AG04450 (cell line): ENCODE results near the gene LARP1. TPM values are rescaled to one million over a fixed set of nuclear protein-coding genes. Genes with fewer than 3 reads are reported as not detected.

Experiments
- CTCF ChIA-PET: fragments of 300-600, 350-600 bp; formaldehyde crosslinking; extraction: SDS; loops from one replicate; lab custom pipeline; 2022; ENCODE audit warnings: antibody characterized with exemption, inconsistent platforms; lab: Charles Lee
- POLR2A ChIA-PET: fragments of 350-600 bp; formaldehyde crosslinking; extraction: SDS; loops from one replicate; lab custom pipeline; 2021; ENCODE audit warnings: antibody characterized with exemption, inconsistent platforms; lab: Yijun Ruan, JAX
- DNase-seq: peaks from one replicate; pipeline ENCODE4 v3.0.0-alpha.2; 2011; ENCODE audit warnings: low read depth, low spot score
- H3K27ac ChIP-seq: one replicate; pipeline ENCODE4 v1.5.1; 2012; ENCODE audit warnings: low read depth, low read length, control low read depth
- H3K27me3 ChIP-seq: one replicate; pipeline ENCODE4 v1.6.0; 2012; ENCODE audit warnings: low read length; ENCODE audit not compliant: control insufficient read depth, insufficient read depth
- H3K4me3 ChIP-seq: 2 replicates; pipeline ENCODE4 v1.5.1; 2011; ENCODE audit warnings: mild to moderate bottlenecking, low read depth, low read length, control low read depth
- H3K9me3 ChIP-seq: 2 replicates; pipeline ENCODE4 v1.5.1; 2012; ENCODE audit warnings: low read length; ENCODE audit not compliant: control insufficient read depth, insufficient read depth
- polyA plus RNA-seq: library from polyadenylated mRNA; depleted of rRNA; stranded (reverse); fragments of >200 nt; gene quantifications from 2 replicates; pipeline ENCODE4 v1.2.3, GENCODE V29; 2011
- TF ChIP-seq, protein P1 (sequence below): IDR thresholded peaks from 2 replicates; pipeline ENCODE4 v1.5.1; 2011; ENCODE audit warnings: low read depth, low read length, control low read depth, inconsistent platforms

LARP1 gene
- polyA plus RNA-seq, 1 experiment: 54.9 TPM

DNA sequence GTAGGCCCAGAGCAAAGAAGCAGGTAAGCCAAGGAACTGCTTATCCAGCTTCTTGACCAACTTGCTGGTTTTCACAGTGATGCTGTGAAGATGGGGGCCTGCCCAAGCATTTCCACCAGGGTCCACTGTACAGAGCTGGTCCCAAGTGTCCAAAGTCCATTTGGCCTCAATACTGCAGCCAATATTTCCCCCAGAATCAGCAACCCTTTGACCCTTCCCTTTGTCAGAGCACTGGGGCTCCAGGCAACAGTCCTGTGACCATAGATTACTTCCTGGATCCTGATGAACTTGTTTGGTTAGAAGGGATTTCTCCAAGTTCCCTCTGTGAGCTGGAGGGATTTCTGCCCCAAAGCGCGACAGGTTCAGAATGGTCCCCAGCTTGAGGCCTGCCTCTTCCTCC is 68.9 kb downstream of the LARP1 start:
- Histone ChIP-seq H3K27me3 (no peaks in the 10 kb centered on the region), H3K27ac (no peak overlapping the region), H3K4me3 (no peak overlapping the region), H3K9me3 (no peaks in the 10 kb centered on the region)
- TF ChIP-seq, protein P1, sequence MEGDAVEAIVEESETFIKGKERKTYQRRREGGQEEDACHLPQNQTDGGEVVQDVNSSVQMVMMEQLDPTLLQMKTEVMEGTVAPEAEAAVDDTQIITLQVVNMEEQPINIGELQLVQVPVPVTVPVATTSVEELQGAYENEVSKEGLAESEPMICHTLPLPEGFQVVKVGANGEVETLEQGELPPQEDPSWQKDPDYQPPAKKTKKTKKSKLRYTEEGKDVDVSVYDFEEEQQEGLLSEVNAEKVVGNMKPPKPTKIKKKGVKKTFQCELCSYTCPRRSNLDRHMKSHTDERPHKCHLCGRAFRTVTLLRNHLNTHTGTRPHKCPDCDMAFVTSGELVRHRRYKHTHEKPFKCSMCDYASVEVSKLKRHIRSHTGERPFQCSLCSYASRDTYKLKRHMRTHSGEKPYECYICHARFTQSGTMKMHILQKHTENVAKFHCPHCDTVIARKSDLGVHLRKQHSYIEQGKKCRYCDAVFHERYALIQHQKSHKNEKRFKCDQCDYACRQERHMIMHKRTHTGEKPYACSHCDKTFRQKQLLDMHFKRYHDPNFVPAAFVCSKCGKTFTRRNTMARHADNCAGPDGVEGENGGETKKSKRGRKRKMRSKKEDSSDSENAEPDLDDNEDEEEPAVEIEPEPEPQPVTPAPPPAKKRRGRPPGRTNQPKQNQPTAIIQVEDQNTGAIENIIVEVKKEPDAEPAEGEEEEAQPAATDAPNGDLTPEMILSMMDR: no peak
- ChIA-PET CTCF (no interaction called here), POLR2A (no interaction called here)
- DNase-seq: no peak

DNA sequence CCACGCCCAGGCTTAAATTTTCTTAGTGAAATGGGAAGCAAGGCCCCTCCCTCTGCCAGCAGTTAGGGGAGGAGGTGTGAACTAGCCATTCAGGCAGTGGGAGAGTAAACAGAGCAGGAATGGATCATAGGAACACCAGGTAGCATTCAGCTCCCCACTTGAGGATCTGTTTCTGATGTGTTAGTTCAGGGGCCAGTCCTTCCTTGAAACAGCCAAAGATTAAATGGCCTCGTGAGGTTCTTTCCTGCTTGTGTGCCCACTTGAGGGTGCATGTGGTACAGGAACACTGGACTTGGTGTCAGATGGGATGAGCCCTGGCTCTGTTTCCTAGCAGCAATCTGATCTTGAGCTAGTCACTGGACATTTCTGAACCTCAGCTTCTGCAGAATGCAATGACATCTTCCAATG is 74.0 kb downstream of the LARP1 start:
- no peaks in the 10 kb centered on the region for H3K9me3 ChIP-seq
- no peak for DNase-seq
- TF ChIP-seq, protein P1: no peak
- POLR2A ChIA-PET: no interaction called here
- H3K4me3 ChIP-seq: no peak overlapping the region
- CTCF ChIA-PET: no interaction called here
- H3K27me3 ChIP-seq: no peaks in the 10 kb centered on the region
- no peak overlapping the region for H3K27ac ChIP-seq

DNA sequence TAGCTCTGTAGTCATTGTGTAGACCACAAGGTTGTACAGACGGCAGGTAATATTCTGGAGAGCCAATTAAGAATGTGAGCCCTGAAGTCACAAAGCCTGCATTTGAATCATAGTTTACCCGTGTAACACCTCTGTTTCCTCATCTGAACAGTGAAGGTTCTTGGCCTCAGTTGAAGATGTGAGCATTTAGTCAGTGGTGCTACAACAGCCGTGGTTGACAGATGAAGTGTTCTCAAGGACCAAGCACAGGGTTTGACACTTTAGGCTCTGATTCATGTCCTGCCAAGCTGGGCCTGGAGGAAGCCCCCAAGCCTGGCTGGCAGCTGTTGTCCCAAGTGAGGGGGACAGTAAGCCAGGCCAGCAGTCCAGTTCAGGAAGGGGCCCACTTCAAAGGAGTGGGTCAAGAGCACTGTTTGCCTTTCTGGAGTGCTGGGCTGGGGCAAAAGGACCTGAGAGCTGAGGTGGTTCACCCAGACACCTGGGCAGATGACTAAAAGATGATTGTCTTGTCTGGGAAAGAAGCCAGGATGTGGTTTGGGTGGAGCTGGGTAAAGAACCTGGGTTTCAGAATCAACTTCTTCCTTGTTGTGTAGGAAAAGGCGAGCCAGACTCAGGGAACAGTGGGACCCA is 74.5 kb downstream of the LARP1 start:
- ChIA-PET POLR2A (no interaction called here), CTCF (no interaction called here)
- Histone ChIP-seq H3K27ac (no peak overlapping the region), H3K4me3 (no peak overlapping the region), H3K9me3 (no peaks in the 10 kb centered on the region), H3K27me3 (no peaks in the 10 kb centered on the region)
- DNase-seq: no peak
- TF ChIP-seq, protein P1: no peak

DNA sequence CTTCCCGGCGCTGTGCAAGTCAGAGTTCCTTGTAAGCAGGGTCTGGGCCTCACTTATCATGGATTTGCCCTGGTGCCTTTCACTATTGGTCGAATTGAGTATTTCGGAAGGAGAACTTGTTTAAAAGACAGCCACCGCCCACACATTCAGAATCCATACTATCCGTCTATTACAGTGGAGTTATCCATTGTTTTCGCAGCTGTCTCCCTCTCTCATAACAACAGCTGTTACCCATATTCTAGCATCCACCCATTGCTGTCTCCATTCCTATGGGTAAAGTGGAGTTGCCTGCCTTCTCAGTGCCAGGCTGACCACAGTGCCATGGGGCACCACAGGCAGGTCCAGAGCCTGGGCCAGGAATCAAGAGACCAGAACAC is 75.0 kb downstream of the LARP1 start:
- Histone ChIP-seq H3K27ac (no peak overlapping the region), H3K4me3 (no peak overlapping the region), H3K27me3 (no peaks in the 10 kb centered on the region), H3K9me3 (no peaks in the 10 kb centered on the region)
- ChIA-PET CTCF (no interaction called here), POLR2A (no interaction called here)
- TF ChIP-seq, protein P1: no peak
- no peak for DNase-seq

DNA sequence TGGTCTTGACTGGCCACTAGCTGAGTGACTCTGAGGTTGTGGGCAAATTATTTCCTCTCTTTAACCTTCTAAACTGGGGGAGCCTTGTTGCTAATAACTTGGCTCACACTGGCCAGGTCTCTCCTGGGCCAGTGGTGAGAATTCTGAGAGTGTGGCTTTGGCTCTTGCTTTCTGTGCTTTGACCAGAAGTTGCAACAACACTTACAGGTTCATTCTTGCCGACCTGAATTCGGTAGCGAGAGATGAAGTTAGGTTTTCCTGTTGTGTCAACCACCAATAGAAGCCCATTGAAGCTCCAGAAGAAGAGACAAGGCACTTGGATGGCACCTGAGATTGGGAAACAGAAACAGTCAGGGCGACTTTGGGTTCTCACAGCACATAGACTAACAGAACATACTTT is 75.4 kb downstream of the LARP1 start:
- ChIA-PET CTCF (interaction anchor here (0.5 kb wide), 1 partner anchor 205 kb away, joined by 7 read pairs; no protein-coding TSS in a partner anchor), POLR2A (no interaction called here)
- TF ChIP-seq, protein P1: no peak
- no peaks in the 10 kb centered on the region for H3K9me3 ChIP-seq
- H3K27me3 ChIP-seq: no peaks in the 10 kb centered on the region
- DNase-seq: no peak
- H3K27ac ChIP-seq: no peak overlapping the region
- no peak overlapping the region for H3K4me3 ChIP-seq
